ENCODE measurements around the gene MACROD2. TPM values are rescaled to one million over a fixed set of nuclear protein-coding genes. Genes with fewer than 3 reads are reported as not detected.
A peak's percentile ranks its signal among the peaks of the same experiment; 100 is the strongest.

The MACROD2 gene
- 10 to 100 TPM; 12.6 to 60.3 (median 18.9) TPM for total RNA-seq

- TF ChIP-seq POLR2AphosphoS5 (IDR thresholded peaks at IDR 0.05) (no peak), POLR2A (IDR thresholded peaks at IDR 0.05) (no peak), CTCF (IDR thresholded peaks at IDR 0.05) (no peak), EP300 (IDR thresholded peaks at IDR 0.05) (no peak)
- Histone ChIP-seq H3K4me3 (peak within 1 kb of the TSS; percentile 66), H3K9me3 (no peaks in the 10 kb centered on the region), H3K27me3 (no peaks in the 10 kb centered on the region), H3K4me1 (peaks cover 6% of the 10 kb centered on the region), H3K27ac (peak within 1 kb of the TSS; percentile 62), H3K36me3 (no peaks in the 10 kb centered on the region)
- peak; percentile 90 to 94 for DNase-seq (ENCODE audit: low spot score in 2 of 2)
- under 1% methylated on average over 29 of the region's 61 CpGs for WGBS
These were observed at the start of gene MACROD2 for GRCh38 chr20:13995086-13995665. Gene MACROD2 (plus strand): TSS chr20:13995516.

GRCh38 chr20:13947719-13948118 is 47.6 kb upstream of the MACROD2 start:
- 80% methylated on average over 2 of the region's 3 CpGs for WGBS
- DNase-seq (ENCODE audit: low spot score in 2 of 2), result no peak
- TF ChIP-seq POLR2A (IDR thresholded peaks at IDR 0.05) (no peak), POLR2AphosphoS5 (IDR thresholded peaks at IDR 0.05) (no peak), CTCF (IDR thresholded peaks at IDR 0.05) (no peak), EP300 (IDR thresholded peaks at IDR 0.05) (no peak)
- Histone ChIP-seq H3K36me3 (no peaks in the 10 kb centered on the region), H3K27me3 (no peaks in the 10 kb centered on the region), H3K9me3 (no peaks in the 10 kb centered on the region), H3K27ac (no peak overlapping the region), H3K4me3 (no peak overlapping the region), H3K4me1 (no peaks in the 10 kb centered on the region)

- Histone ChIP-seq H3K9me3 (no peaks in the 10 kb centered on the region), H3K4me1 (no peaks in the 10 kb centered on the region), H3K27ac (no peak overlapping the region), H3K27me3 (no peaks in the 10 kb centered on the region), H3K4me3 (no peak overlapping the region), H3K36me3 (no peaks in the 10 kb centered on the region)
- DNase-seq (ENCODE audit: low spot score in 2 of 2), result no peak
- no peak for TF ChIP-seq EP300 (IDR thresholded peaks at IDR 0.05)
- TF ChIP-seq POLR2AphosphoS5 (IDR thresholded peaks at IDR 0.05), result no peak
- TF ChIP-seq POLR2A (IDR thresholded peaks at IDR 0.05), result no peak
- TF ChIP-seq CTCF (IDR thresholded peaks at IDR 0.05), result no peak
- WGBS, result 74% methylated on average over 6 of the region's 6 CpGs
These were observed 42.1 kb upstream of the MACROD2 start for GRCh38 chr20:13953227-13953626.

- Histone ChIP-seq H3K27ac (no peak overlapping the region), H3K4me1 (no peaks in the 10 kb centered on the region), H3K4me3 (no peak overlapping the region), H3K9me3 (no peaks in the 10 kb centered on the region), H3K36me3 (no peaks in the 10 kb centered on the region), H3K27me3 (no peaks in the 10 kb centered on the region)
- TF ChIP-seq EP300 (IDR thresholded peaks at IDR 0.05), result no peak
- TF ChIP-seq CTCF (IDR thresholded peaks at IDR 0.05), result no peak
- no peak for TF ChIP-seq POLR2A (IDR thresholded peaks at IDR 0.05)
- no peak for TF ChIP-seq POLR2AphosphoS5 (IDR thresholded peaks at IDR 0.05)
- 76% methylated on average over 2 of the region's 2 CpGs for WGBS
- DNase-seq (ENCODE audit: low spot score in 2 of 2), result no peak
These were observed 35.2 kb upstream of the MACROD2 start for GRCh38 chr20:13960119-13960518.

GRCh38 chr20:13960525-13960924 is 34.8 kb upstream of the MACROD2 start:
- Histone ChIP-seq H3K27me3 (no peaks in the 10 kb centered on the region), H3K27ac (no peak overlapping the region), H3K36me3 (no peaks in the 10 kb centered on the region), H3K4me3 (no peak overlapping the region), H3K4me1 (no peaks in the 10 kb centered on the region), H3K9me3 (no peaks in the 10 kb centered on the region)
- TF ChIP-seq EP300 (IDR thresholded peaks at IDR 0.05), result no peak
- TF ChIP-seq CTCF (IDR thresholded peaks at IDR 0.05), result no peak
- no peak for TF ChIP-seq POLR2AphosphoS5 (IDR thresholded peaks at IDR 0.05)
- no peak for TF ChIP-seq POLR2A (IDR thresholded peaks at IDR 0.05)
- DNase-seq (ENCODE audit: low spot score in 2 of 2), result no peak
- WGBS, result 57% methylated on average over 3 of the region's 3 CpGs

Measured in suprapubic skin (tissue), 4 donors.